Posterior cingulate gyrus (tissue), 11 donors: ENCODE measurements around the gene CTAG1A.
A peak's percentile ranks its signal among the peaks of the same experiment; 100 is the strongest.
"Not testable (repeated sequence)": the region's sequence is repeated elsewhere in the genome, so short reads cannot be mapped to it uniquely, and the experiment has no call there.

Experiments
- DNase-seq, 10 donors: peaks; one replicate each; pipeline versions ENCODE4 v3.0.0 to v3.0.0-alpha.2; 2020 to 2021; ENCODE audit warnings: mixed read lengths in 3 of 10
- intact Hi-C: fragments of 100-400 bp; cut with DNase I; formaldehyde crosslinking; loops from one replicate; pipeline ENCODE4 v1.15.1; 2023

The CTAG1A gene

GRCh38 chrX:154607976-154608375, 23.0 kb downstream of the CTAG1A start:
- intact Hi-C loops, DNase-seq: not testable (repeated sequence)

GRCh38 chrX:154608823-154609222, 23.9 kb downstream of the CTAG1A start:
- DNase-seq, intact Hi-C loops: not testable (repeated sequence)

GRCh38 chrX:154611146-154611545, 26.2 kb downstream of the CTAG1A start:
- intact Hi-C loops, DNase-seq: not testable (repeated sequence)

- DNase-seq, result peak in 1 of 10 donors; percentile 8
- intact Hi-C loops, result not testable (repeated sequence)
Observed at GRCh38 chrX:154613586-154613985, 28.7 kb downstream of the CTAG1A start.

GRCh38 chrX:154619182-154619581, 34.2 kb downstream of the CTAG1A start, which contains the start of gene CTAG1B:
Gene CTAG1B (minus strand): TSS chrX:154619282. CDS start chrX:154619218, 64 bp downstream.
- intact Hi-C loops, DNase-seq: not testable (repeated sequence)

GRCh38 chrX:154620767-154621414, 36.0 kb downstream of the CTAG1A start:
- intact Hi-C loops, DNase-seq: not testable (repeated sequence)

- intact Hi-C loops, result not testable (repeated sequence)
Observed at GRCh38 chrX:154628960-154629359, 44.0 kb downstream of the CTAG1A start.

GRCh38 chrX:154630949-154631348, 46.0 kb downstream of the CTAG1A start:
- intact Hi-C loops, DNase-seq: not testable (repeated sequence)

More at GRCh38 chrX:154628960-154629359, 44.0 kb downstream of the CTAG1A start:
- not testable (repeated sequence) for DNase-seq

- intact Hi-C loops, DNase-seq: not testable (repeated sequence)
Observed at GRCh38 chrX:154633661-154634060, 48.7 kb downstream of the CTAG1A start.
